OCI-LY7 (cell line): Measurements from ENCODE around the gene ZCRB1. TPM values are rescaled to one million over a fixed set of nuclear protein-coding genes. Genes with fewer than 3 reads are reported as not detected.

Experiments used
- BruUV-seq: library from RNA; stranded (reverse); fragments of 400-500 nt; replicated peaks from 2 replicates; lab custom pipeline; 2021; lab: Mats Ljungman, UMichigan
- CTCF ChIA-PET: fragments of 300-600 bp; sonication (Branson Sonifier 250); formaldehyde crosslinking; loops from one replicate; lab custom pipeline; 2022; ENCODE audit warnings: antibody characterized with exemption; ENCODE audit not compliant: unreplicated experiment; lab: Charles Lee
- POLR2A ChIA-PET: fragments of 300-600 bp; sonication (Branson Sonifier 250); formaldehyde crosslinking; loops from one replicate; lab custom pipeline; 2022; ENCODE audit warnings: antibody characterized with exemption; lab: Charles Lee
- DNase-seq: peaks from one replicate; pipeline ENCODE4 v3.0.0-alpha.2; 2015; ENCODE audit warnings: low spot score
- H2AFZ ChIP-seq: fragments of 200-600 bp; sonication (generic), shearing (Covaris generic); 2 replicates; pipeline ENCODE4 v1.6.1; 2014; ENCODE audit warnings: mild to moderate bottlenecking, antibody characterized with exemption, low read length, moderate library complexity
- H3K27ac ChIP-seq: fragments of 200-600 bp; sonication (generic); 2 replicates; pipeline ENCODE4 v1.5.1; 2014; ENCODE audit warnings: mixed run types, low read depth, mild to moderate bottlenecking, moderate library complexity, low read length, inconsistent platforms; ENCODE audit not compliant: poor library complexity, severe bottlenecking
- H3K36me3 ChIP-seq: fragments of 200-600 bp; sonication (generic); 2 replicates; pipeline ENCODE4 v1.6.1; 2014; ENCODE audit warnings: mild to moderate bottlenecking, antibody characterized with exemption, low read length, moderate library complexity, mixed read lengths; ENCODE audit not compliant: insufficient read depth
- H3K4me1 ChIP-seq: fragments of 200-600 bp; sonication (generic); 2 replicates; pipeline ENCODE4 v1.5.1; 2014; ENCODE audit warnings: mild to moderate bottlenecking, low read length; ENCODE audit not compliant: insufficient read depth, poor library complexity, severe bottlenecking
- H3K4me2 ChIP-seq: fragments of 200-600 bp; sonication (generic); 2 replicates; pipeline ENCODE4 v1.6.1; 2014; ENCODE audit warnings: mild to moderate bottlenecking, low read length
- H3K4me3 ChIP-seq: fragments of 200-600 bp; sonication (generic); 2 replicates; pipeline ENCODE4 v1.5.1; 2014; ENCODE audit warnings: mild to moderate bottlenecking, low read depth, low read length; ENCODE audit not compliant: poor library complexity, severe bottlenecking
- H3K79me2 ChIP-seq: fragments of 200-600 bp; sonication (generic); 2 replicates; pipeline ENCODE4 v1.6.1; 2016; ENCODE audit warnings: low read depth, mild to moderate bottlenecking, low read length, moderate library complexity, mixed read lengths; ENCODE audit not compliant: insufficient read depth
- H3K9me2 ChIP-seq: fragments of 200-600 bp; sonication (generic); 2 replicates; pipeline ENCODE4 v1.6.1; 2016; ENCODE audit warnings: mild to moderate bottlenecking, low read length, mixed read lengths; ENCODE audit not compliant: insufficient read depth
- H3K9me3 ChIP-seq: fragments of 200-600 bp; sonication (generic); 2 replicates; pipeline ENCODE4 v1.6.1; 2014; ENCODE audit warnings: mild to moderate bottlenecking, mixed run types, low read length, mixed read lengths
- H4K20me1 ChIP-seq: fragments of 200-600 bp; sonication (generic); 2 replicates; pipeline ENCODE4 v1.6.1; 2014; ENCODE audit warnings: mild to moderate bottlenecking, antibody characterized with exemption, low read length, moderate library complexity, mixed read lengths; ENCODE audit not compliant: insufficient read depth
- EZH2phosphoT487 ChIP-seq: fragments of 200-600 bp; sonication (generic); IDR thresholded peaks from 2 replicates; pipeline ENCODE4 v1.6.1; 2018; ENCODE audit warnings: low read depth, borderline replicate concordance, mild to moderate bottlenecking, mixed run types, antibody characterized with exemption, low read length, moderate library complexity, mixed read lengths
- intact Hi-C: fragments of 100-400 bp; cut with micrococcal nuclease; formaldehyde crosslinking; loops from one replicate; pipeline ENCODE4 v1.10.0; 2022; ENCODE audit not compliant: unreplicated experiment
- total RNA-seq, 2 experiments: library from RNA; depleted of rRNA in 1 of 2; stranded (reverse); fragments of >200 nt in 1 of 2; shearing (Covaris generic) in 1 of 2; gene quantifications; 2 replicates each; pipeline ENCODE4 v1.2.3, GENCODE V29; 2014 to 2022
- TF ChIP-seq, protein P1 (sequence below): fragments of 200-600 bp; sonication (generic); conservative IDR thresholded peaks from 2 replicates; pipeline ENCODE4 v1.5.1; 2014; ENCODE audit warnings: mild to moderate bottlenecking, antibody characterized with exemption, low read length, moderate library complexity, mixed read lengths

ZCRB1 gene
- total RNA-seq, 2 experiments from 2014 or later, result 25.7 to 56.0 TPM

DNA sequence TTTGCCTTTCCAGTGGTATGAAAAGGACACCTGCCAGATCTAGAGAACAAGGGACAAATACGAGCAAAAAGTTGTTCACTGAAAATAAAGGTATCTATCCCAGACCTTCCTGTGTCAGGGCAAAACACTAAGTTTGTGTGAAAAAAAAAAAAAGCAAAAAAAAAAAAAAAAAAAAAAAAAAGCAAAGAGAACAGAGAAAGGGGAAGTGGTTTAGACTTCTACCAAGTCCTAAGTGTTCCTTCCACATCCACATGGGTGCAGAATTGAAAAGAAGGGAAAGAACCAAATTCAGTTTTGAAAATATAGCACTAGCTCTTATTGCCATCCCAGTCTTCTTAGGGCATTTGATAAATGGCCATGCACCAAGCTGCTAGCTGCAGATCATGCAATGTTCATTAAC is 41.7 kb downstream of the ZCRB1 start:
- H4K20me1 ChIP-seq, result no peaks in the 10 kb centered on the region
- TF ChIP-seq, protein P1, sequence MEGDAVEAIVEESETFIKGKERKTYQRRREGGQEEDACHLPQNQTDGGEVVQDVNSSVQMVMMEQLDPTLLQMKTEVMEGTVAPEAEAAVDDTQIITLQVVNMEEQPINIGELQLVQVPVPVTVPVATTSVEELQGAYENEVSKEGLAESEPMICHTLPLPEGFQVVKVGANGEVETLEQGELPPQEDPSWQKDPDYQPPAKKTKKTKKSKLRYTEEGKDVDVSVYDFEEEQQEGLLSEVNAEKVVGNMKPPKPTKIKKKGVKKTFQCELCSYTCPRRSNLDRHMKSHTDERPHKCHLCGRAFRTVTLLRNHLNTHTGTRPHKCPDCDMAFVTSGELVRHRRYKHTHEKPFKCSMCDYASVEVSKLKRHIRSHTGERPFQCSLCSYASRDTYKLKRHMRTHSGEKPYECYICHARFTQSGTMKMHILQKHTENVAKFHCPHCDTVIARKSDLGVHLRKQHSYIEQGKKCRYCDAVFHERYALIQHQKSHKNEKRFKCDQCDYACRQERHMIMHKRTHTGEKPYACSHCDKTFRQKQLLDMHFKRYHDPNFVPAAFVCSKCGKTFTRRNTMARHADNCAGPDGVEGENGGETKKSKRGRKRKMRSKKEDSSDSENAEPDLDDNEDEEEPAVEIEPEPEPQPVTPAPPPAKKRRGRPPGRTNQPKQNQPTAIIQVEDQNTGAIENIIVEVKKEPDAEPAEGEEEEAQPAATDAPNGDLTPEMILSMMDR, result no peak
- TF ChIP-seq EZH2phosphoT487, result no peak
- H3K9me3 ChIP-seq, result no peaks in the 10 kb centered on the region
- no peaks in the 10 kb centered on the region for H3K9me2 ChIP-seq
- CTCF ChIA-PET, result no interaction called here
- DNase-seq, result no peak
- no peaks in the 10 kb centered on the region for H3K79me2 ChIP-seq
- H2AFZ ChIP-seq, result no peak overlapping the region
- no TSS peak for BruUV-seq
- POLR2A ChIA-PET, result interaction anchor here (0.6 to 1.1 kb wide), 3 partner anchors 10 to 21 kb away, joined by 3 to 5 read pairs (median 3); no protein-coding TSS in a partner anchor
- H3K27ac ChIP-seq, result no peak overlapping the region
- no peaks in the 10 kb centered on the region for H3K36me3 ChIP-seq
- no peaks in the 10 kb centered on the region for H3K4me1 ChIP-seq
- no peak overlapping the region for H3K4me2 ChIP-seq
- no peak overlapping the region for H3K4me3 ChIP-seq
- intact Hi-C loops, result no loop called here

GRCh38 chr12:42283739-42284138 is 42.2 kb downstream of the ZCRB1 start:
- no peaks in the 10 kb centered on the region for H3K9me2 ChIP-seq
- no peak overlapping the region for H2AFZ ChIP-seq
- H3K4me2 ChIP-seq, result no peak overlapping the region
- no TSS peak for BruUV-seq
- CTCF ChIA-PET, result no interaction called here
- H4K20me1 ChIP-seq, result no peaks in the 10 kb centered on the region
- DNase-seq, result no peak
- POLR2A ChIA-PET, result interaction anchor here (0.6 to 1.0 kb wide), 2 partner anchors 11 to 21 kb away, joined by 3 read pairs; no protein-coding TSS in a partner anchor
- H3K36me3 ChIP-seq, result no peaks in the 10 kb centered on the region
- H3K4me3 ChIP-seq, result no peak overlapping the region
- TF ChIP-seq, protein P1, result no peak
- no peak for TF ChIP-seq EZH2phosphoT487
- H3K27ac ChIP-seq, result no peak overlapping the region
- H3K79me2 ChIP-seq, result no peaks in the 10 kb centered on the region
- H3K4me1 ChIP-seq, result no peaks in the 10 kb centered on the region
- intact Hi-C loops, result no loop called here
- no peaks in the 10 kb centered on the region for H3K9me3 ChIP-seq

GRCh38 chr12:42282294-42282693 is 43.6 kb downstream of the ZCRB1 start:
- no TSS peak for BruUV-seq
- no peaks in the 10 kb centered on the region for H3K9me3 ChIP-seq
- no peaks in the 10 kb centered on the region for H3K9me2 ChIP-seq
- no peak overlapping the region for H2AFZ ChIP-seq
- intact Hi-C loops, result no loop called here
- ChIA-PET CTCF (no interaction called here), POLR2A (interaction anchor here (1.0 to 1.3 kb wide), 2 partner anchors 10 to 17 kb away, joined by 3 to 4 read pairs; no protein-coding TSS in a partner anchor)
- no peak overlapping the region for H3K27ac ChIP-seq
- H3K4me1 ChIP-seq, result no peaks in the 10 kb centered on the region
- no peaks in the 10 kb centered on the region for H3K36me3 ChIP-seq
- TF ChIP-seq, protein P1, result no peak
- no peak for TF ChIP-seq EZH2phosphoT487
- H3K4me2 ChIP-seq, result no peak overlapping the region
- H4K20me1 ChIP-seq, result no peaks in the 10 kb centered on the region
- no peak overlapping the region for H3K4me3 ChIP-seq
- H3K79me2 ChIP-seq, result no peaks in the 10 kb centered on the region
- DNase-seq, result no peak
